ENCODE measurements around the gene SLC22A13. TPM values are rescaled to one million over a fixed set of nuclear protein-coding genes. Genes with fewer than 3 reads are reported as not detected.
A peak's percentile ranks its signal among the peaks of the same experiment; 100 is the strongest.

The SLC22A13 gene
- total RNA-seq, 3 donors from 2014 or later (not counting 1 experiment from before 2014, with no cell fraction given) = 0.16 to 0.85 (median 0.40) TPM

DNA sequence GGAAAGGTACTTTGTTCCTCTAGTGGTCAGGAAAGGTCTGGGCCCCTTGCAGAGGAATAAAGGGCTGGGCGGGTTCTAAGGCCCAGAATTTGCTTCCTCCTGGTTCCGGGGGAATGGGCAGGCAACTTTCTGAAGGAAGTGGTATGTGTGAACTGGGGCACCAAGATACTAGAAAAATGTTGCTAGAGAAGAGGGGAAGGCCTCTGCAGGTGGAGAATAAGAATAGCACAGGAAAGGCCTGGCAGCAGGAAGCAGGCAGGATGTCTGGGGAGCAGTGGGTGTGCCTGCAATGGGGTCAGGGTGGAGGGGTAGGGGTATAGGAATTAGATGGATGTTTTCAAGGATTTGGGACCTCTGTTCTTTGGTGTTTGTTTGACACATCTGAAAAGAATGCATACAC is 2.0 kb downstream of the SLC22A13 start:
- TF ChIP-seq, protein P1, sequence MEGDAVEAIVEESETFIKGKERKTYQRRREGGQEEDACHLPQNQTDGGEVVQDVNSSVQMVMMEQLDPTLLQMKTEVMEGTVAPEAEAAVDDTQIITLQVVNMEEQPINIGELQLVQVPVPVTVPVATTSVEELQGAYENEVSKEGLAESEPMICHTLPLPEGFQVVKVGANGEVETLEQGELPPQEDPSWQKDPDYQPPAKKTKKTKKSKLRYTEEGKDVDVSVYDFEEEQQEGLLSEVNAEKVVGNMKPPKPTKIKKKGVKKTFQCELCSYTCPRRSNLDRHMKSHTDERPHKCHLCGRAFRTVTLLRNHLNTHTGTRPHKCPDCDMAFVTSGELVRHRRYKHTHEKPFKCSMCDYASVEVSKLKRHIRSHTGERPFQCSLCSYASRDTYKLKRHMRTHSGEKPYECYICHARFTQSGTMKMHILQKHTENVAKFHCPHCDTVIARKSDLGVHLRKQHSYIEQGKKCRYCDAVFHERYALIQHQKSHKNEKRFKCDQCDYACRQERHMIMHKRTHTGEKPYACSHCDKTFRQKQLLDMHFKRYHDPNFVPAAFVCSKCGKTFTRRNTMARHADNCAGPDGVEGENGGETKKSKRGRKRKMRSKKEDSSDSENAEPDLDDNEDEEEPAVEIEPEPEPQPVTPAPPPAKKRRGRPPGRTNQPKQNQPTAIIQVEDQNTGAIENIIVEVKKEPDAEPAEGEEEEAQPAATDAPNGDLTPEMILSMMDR (IDR thresholded peaks at IDR 0.05) = no peak
- Mint-ChIP-seq H3K27me3 (ENCODE audit: low read depth in 2 of 2) (peaks cover 0 to 7% of the 10 kb centered on the region in 2 donors), H3K36me3 (no peaks in the 10 kb centered on the region), H3K4me1 (peaks cover 9 to 18% of the 10 kb centered on the region in 2 donors), H3K4me3 (no peak overlapping the region), H3K9me3 (no peaks in the 10 kb centered on the region), H3K27ac (peak overlapping the region in 1 of 2 donors; percentile 29)
- H3K27me3 ChIP-seq (ENCODE audit: control insufficient read depth, insufficient read depth, low read length) = no peaks in the 10 kb centered on the region
- WGBS (ENCODE audit: insufficient coverage) = 32% methylated on average over 2 of the region's 2 CpGs
- H3K36me3 ChIP-seq (ENCODE audit: control insufficient read depth, insufficient read depth, low read length) = no peaks in the 10 kb centered on the region
- H3K27ac ChIP-seq (ENCODE audit: low read length) = no peak overlapping the region
- intact Hi-C loops (cut with micrococcal nuclease) = no loop called here
- DNase-seq (no peak), ATAC-seq (no peak)
- H3K4me1 ChIP-seq (ENCODE audit: control insufficient read depth, insufficient read depth, low read length) = peaks cover 12% of the 10 kb centered on the region
- H3K4me3 ChIP-seq (ENCODE audit: low read length) = no peak overlapping the region
- no peaks in the 10 kb centered on the region for H3K9me3 ChIP-seq (ENCODE audit: control insufficient read depth, insufficient read depth, low read length)

DNA sequence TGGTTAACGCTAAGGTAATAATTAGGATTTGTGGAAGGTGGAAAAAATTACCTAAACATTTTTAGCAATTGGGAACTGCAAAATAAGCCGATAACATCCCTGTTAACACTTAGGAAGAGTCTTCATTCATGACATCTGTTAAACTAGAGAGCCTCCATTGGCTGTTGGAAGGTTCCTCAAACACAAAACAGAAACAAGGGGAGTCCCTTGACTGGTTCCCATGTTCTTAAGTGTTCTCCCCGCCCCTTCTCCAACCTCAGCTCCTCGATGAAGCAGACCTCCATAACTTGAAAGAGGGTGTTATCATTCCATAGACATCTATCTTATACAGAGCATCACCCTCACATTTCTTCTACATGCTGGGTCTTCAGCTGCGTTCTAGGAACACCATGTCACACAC is 2.5 kb downstream of the SLC22A13 start:
- H3K27me3 ChIP-seq (ENCODE audit: control insufficient read depth, insufficient read depth, low read length) = no peaks in the 10 kb centered on the region
- 55% methylated on average over 4 of the region's 5 CpGs for WGBS (ENCODE audit: insufficient coverage)
- TF ChIP-seq, protein P1 (IDR thresholded peaks at IDR 0.05) = no peak
- peak overlapping the region in 1 of 2 donors; percentile 29 for H3K27ac Mint-ChIP-seq
- peaks cover 0 to 7% of the 10 kb centered on the region in 2 donors for H3K27me3 Mint-ChIP-seq (ENCODE audit: low read depth in 2 of 2)
- no peak overlapping the region for H3K27ac ChIP-seq (ENCODE audit: low read length)
- H3K36me3 Mint-ChIP-seq = no peaks in the 10 kb centered on the region
- H3K4me1 Mint-ChIP-seq = peaks cover 9 to 18% of the 10 kb centered on the region in 2 donors
- no peak overlapping the region for H3K4me3 ChIP-seq (ENCODE audit: low read length)
- H3K36me3 ChIP-seq (ENCODE audit: control insufficient read depth, insufficient read depth, low read length) = no peaks in the 10 kb centered on the region
- DNase-seq (no peak), ATAC-seq (no peak)
- intact Hi-C loops (cut with micrococcal nuclease) = no loop called here
- H3K9me3 Mint-ChIP-seq = no peaks in the 10 kb centered on the region
- H3K4me1 ChIP-seq (ENCODE audit: control insufficient read depth, insufficient read depth, low read length) = peaks cover 12% of the 10 kb centered on the region
- no peak overlapping the region for H3K4me3 Mint-ChIP-seq
- H3K9me3 ChIP-seq (ENCODE audit: control insufficient read depth, insufficient read depth, low read length) = no peaks in the 10 kb centered on the region

DNA sequence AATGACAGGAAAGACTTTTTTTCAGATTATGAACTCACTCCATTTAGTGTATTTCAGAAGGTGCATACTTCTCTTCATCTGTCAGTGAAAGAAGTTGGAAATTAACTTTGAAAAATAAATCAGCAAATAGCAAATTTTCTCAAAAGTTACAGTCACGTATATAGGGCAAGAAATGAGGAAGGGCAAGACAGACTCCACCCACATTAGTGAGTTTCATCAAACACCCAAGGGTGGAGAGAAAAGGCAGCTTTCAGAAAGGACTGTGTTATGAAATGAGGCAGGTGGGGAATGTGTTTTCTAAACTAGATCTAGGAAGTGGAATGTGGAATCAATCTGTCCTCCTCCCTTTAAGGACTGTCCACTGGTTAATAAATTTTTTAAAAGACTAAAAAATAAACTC is 2.9 kb downstream of the SLC22A13 start:
- intact Hi-C loops (cut with micrococcal nuclease) = no loop called here
- H3K27me3 Mint-ChIP-seq (ENCODE audit: low read depth in 2 of 2) = peaks cover 0 to 7% of the 10 kb centered on the region in 2 donors
- Histone ChIP-seq H3K27me3 (ENCODE audit: control insufficient read depth, insufficient read depth, low read length) (no peaks in the 10 kb centered on the region), H3K36me3 (ENCODE audit: control insufficient read depth, insufficient read depth, low read length) (no peaks in the 10 kb centered on the region), H3K4me1 (ENCODE audit: control insufficient read depth, insufficient read depth, low read length) (peaks cover 12% of the 10 kb centered on the region), H3K27ac (ENCODE audit: low read length) (no peak overlapping the region), H3K9me3 (ENCODE audit: control insufficient read depth, insufficient read depth, low read length) (no peaks in the 10 kb centered on the region), H3K4me3 (ENCODE audit: low read length) (no peak overlapping the region)
- H3K36me3 Mint-ChIP-seq = no peaks in the 10 kb centered on the region
- H3K4me1 Mint-ChIP-seq = peaks cover 9 to 18% of the 10 kb centered on the region in 2 donors
- no peak overlapping the region for H3K27ac Mint-ChIP-seq
- no peak for ATAC-seq
- H3K4me3 Mint-ChIP-seq = no peak overlapping the region
- DNase-seq = no peak
- whole genome bisulfite sequencing (ENCODE audit: insufficient coverage) = no CpG with 5 or more reads among the region's 1 CpG
- TF ChIP-seq, protein P1 (IDR thresholded peaks at IDR 0.05) = no peak
- H3K9me3 Mint-ChIP-seq = no peaks in the 10 kb centered on the region

DNA sequence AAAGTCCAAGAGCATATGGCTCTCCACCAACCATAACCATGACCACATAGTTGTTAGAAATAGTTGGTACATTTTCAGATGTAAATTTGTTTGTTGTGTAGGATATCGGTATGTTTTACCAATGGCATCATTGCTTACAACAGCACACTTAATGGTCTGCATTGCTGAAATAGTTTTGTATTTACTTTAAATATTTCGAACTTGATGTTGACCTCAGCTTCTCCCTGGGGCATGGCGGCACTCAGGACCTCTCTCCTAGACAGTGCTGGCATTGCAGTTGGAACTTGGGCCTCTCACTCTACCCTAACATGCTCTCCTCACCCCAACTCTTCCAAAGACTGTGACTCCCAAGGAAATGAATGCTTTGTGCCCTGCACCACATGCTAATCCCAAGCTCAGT is 5.0 kb downstream of the SLC22A13 start:
- intact Hi-C loops (cut with micrococcal nuclease) = no loop called here

More for the DNA sequence above, 5.0 kb downstream of the SLC22A13 start:
- Histone ChIP-seq H3K36me3 (ENCODE audit: control insufficient read depth, insufficient read depth, low read length) (no peaks in the 10 kb centered on the region), H3K27ac (ENCODE audit: low read length) (no peak overlapping the region), H3K4me3 (ENCODE audit: low read length) (no peak overlapping the region), H3K27me3 (ENCODE audit: control insufficient read depth, insufficient read depth, low read length) (no peaks in the 10 kb centered on the region), H3K4me1 (ENCODE audit: control insufficient read depth, insufficient read depth, low read length) (peaks cover 12% of the 10 kb centered on the region), H3K9me3 (ENCODE audit: control insufficient read depth, insufficient read depth, low read length) (no peaks in the 10 kb centered on the region)
- ATAC-seq (no peak), DNase-seq (no peak)
- TF ChIP-seq, protein P1 (IDR thresholded peaks at IDR 0.05) = no peak
- Mint-ChIP-seq H3K4me3 (no peak overlapping the region), H3K4me1 (peaks cover 9 to 18% of the 10 kb centered on the region in 2 donors), H3K9me3 (no peaks in the 10 kb centered on the region), H3K27me3 (ENCODE audit: low read depth in 2 of 2) (peaks cover 0 to 7% of the 10 kb centered on the region in 2 donors), H3K36me3 (no peaks in the 10 kb centered on the region), H3K27ac (no peak overlapping the region)
- 98% methylated on average over 3 of the region's 3 CpGs for whole genome bisulfite sequencing (ENCODE audit: insufficient coverage)
